Mesendoderm (in vitro differentiated cells): ENCODE data around the gene GCNT2.
"Not testable (repeated sequence)": the region's sequence is repeated elsewhere in the genome, so short reads cannot be mapped to it uniquely, and the experiment has no call there.

Source experiments
- DNase-seq: peaks from one replicate; pipeline ENCODE4 v3.0.0; 2013
- H2AK5ac ChIP-seq: 2 replicates; pipeline ENCODE4 v1.6.1; 2013; ENCODE audit warnings: low read length, inconsistent platforms
- H2BK120ac ChIP-seq: 2 replicates; pipeline ENCODE4 v1.6.1; 2013; ENCODE audit warnings: low read depth, mild to moderate bottlenecking, low read length, moderate library complexity, mixed read lengths
- H2BK15ac ChIP-seq: replicated peaks from 2 replicates; pipeline ENCODE4 v1.6.1; 2013; ENCODE audit warnings: low read depth, mild to moderate bottlenecking, moderate library complexity
- H2BK5ac ChIP-seq: 2 replicates; pipeline ENCODE4 v1.6.1; 2013; ENCODE audit warnings: low read length, inconsistent platforms
- H3K18ac ChIP-seq: 2 replicates; pipeline ENCODE4 v1.6.1; 2013; ENCODE audit warnings: mild to moderate bottlenecking, low read length, mixed read lengths
- H3K23ac ChIP-seq: one replicate; pipeline ENCODE4 v1.6.1; 2013; ENCODE audit warnings: low read length
- H3K27ac ChIP-seq: 2 replicates; pipeline ENCODE4 v1.5.1; 2013; ENCODE audit warnings: low read depth, mild to moderate bottlenecking, inconsistent platforms, low read length, moderate library complexity
- H3K27me3 ChIP-seq: 2 replicates; pipeline ENCODE4 v1.6.1; 2013; ENCODE audit warnings: low read length, control low read depth, mild to moderate bottlenecking, inconsistent platforms; ENCODE audit not compliant: insufficient read depth, poor library complexity
- H3K36me3 ChIP-seq: 2 replicates; pipeline ENCODE4 v1.6.1; 2013; ENCODE audit warnings: low read length, inconsistent platforms; ENCODE audit not compliant: control insufficient read depth, insufficient read depth
- H3K4ac ChIP-seq: one replicate; pipeline ENCODE4 v1.6.1; 2013; ENCODE audit warnings: low read depth, mild to moderate bottlenecking, low read length, moderate library complexity
- H3K4me1 ChIP-seq: 2 replicates; pipeline ENCODE4 v1.6.1; 2013; ENCODE audit warnings: low read depth, low read length, inconsistent platforms; ENCODE audit not compliant: control insufficient read depth
- H3K4me2 ChIP-seq: 2 replicates; pipeline ENCODE4 v1.6.1; 2013; ENCODE audit warnings: low read length
- H3K4me3 ChIP-seq: 2 replicates; pipeline ENCODE4 v1.5.1; 2013; ENCODE audit warnings: mild to moderate bottlenecking, low read length
- H3K56ac ChIP-seq: one replicate; pipeline ENCODE4 v1.6.1; 2013; ENCODE audit warnings: low read length
- H3K79me1 ChIP-seq: 2 replicates; pipeline ENCODE4 v1.6.1; 2013; ENCODE audit warnings: low read length, inconsistent platforms
- H3K79me2 ChIP-seq: 2 replicates; pipeline ENCODE4 v1.6.1; 2013; ENCODE audit warnings: mild to moderate bottlenecking, low read length; ENCODE audit not compliant: control insufficient read depth, insufficient read depth
- H3K9ac ChIP-seq: 2 replicates; pipeline ENCODE4 v1.6.1; 2013; ENCODE audit warnings: low read length, inconsistent platforms
- H4K5ac ChIP-seq: one replicate; pipeline ENCODE4 v1.6.1; 2013; ENCODE audit warnings: low read length
- H4K8ac ChIP-seq: one replicate; pipeline ENCODE4 v1.6.1; 2013; ENCODE audit warnings: low read depth, mild to moderate bottlenecking, control low read depth, low read length, moderate library complexity
- WGBS: extraction: QIAGEN DNeasy Blood & Tissue Kit; methylation state at CpG from one replicate; pipeline ENCODE4 v1.1.7; 2013; ENCODE audit warnings: low lambda C conversion rate, missing lambda C conversion rate; ENCODE audit not compliant: insufficient coverage; ENCODE audit errors: extremely low coverage; 5-methylcytosine and 5-hydroxymethylcytosine counted together

Gene GCNT2

DNA sequence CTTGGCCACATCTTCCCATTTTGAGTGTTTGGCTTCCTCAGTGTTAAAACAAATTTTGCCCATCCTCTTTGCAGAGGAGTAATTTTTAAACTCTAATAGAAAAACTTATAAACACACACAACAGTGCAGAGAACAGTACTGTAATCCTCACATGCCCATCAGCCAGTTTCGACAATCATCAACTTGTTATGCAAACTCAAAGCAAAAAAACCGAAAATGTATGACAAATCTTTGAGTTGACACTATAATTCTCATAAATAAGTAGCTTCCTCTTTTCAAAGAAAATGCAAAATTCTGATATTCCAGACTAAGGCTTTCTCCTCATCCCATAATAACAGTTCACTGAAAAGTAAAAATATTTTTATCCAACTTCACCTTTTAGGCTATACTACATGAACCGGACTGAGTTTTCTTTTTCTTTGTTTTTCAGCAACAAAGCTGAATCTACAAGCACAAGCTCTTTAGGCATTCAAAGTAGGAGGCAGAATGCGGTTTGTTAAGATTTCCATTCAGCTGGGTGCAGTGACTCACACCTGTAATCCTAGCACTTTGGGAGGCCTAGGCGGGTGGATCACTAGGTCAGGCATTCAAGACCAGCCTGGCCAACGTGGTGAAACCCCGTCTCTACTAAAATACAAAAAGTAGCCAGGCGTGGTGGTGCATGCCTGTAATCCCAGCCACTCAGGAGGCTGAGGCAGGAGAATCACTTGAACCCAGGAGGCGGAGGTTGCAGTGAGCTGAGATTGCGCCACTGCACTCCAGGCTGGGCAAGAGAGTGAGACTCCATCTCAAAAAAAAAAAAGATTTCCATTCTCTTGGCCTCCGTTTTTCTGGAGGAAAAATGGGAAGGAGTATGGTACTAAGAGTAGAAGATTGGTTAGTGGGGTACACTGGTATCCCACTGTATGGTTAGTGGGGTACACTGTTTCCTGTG, 74.8 kb downstream of the GCNT2 start:
- Histone ChIP-seq H3K9ac (no peak overlapping the region), H3K56ac (no peak overlapping the region), H2BK15ac (no peak overlapping the region), H4K5ac (no peak overlapping the region), H3K79me1 (peaks cover 6% of the 10 kb centered on the region), H3K4me2 (no peak overlapping the region), H3K27ac (no peak overlapping the region), H3K23ac (no peak overlapping the region), H3K4me1 (peaks cover 12% of the 10 kb centered on the region), H3K79me2 (peaks cover 45% of the 10 kb centered on the region), H2BK120ac (no peak overlapping the region), H3K27me3 (no peaks in the 10 kb centered on the region), H2AK5ac (no peak overlapping the region), H3K18ac (peak overlapping the region; percentile 57), H3K4me3 (no peak overlapping the region), H2BK5ac (no peak overlapping the region), H3K36me3 (no peaks in the 10 kb centered on the region), H3K4ac (no peak overlapping the region), H4K8ac (no peak overlapping the region)
- no CpG with 5 or more reads among the region's 11 CpGs for WGBS
- peak; percentile 87 for DNase-seq

- Histone ChIP-seq H3K56ac (no peak overlapping the region), H3K4me2 (no peak overlapping the region), H3K9ac (no peak overlapping the region), H3K23ac (no peak overlapping the region), H3K79me2 (peaks cover 34% of the 10 kb centered on the region), H3K27ac (peak overlapping the region; percentile 9), H2BK5ac (no peak overlapping the region), H2BK15ac (peak overlapping the region; percentile 74), H3K79me1 (peaks cover 4% of the 10 kb centered on the region), H4K5ac (no peak overlapping the region), H2BK120ac (peak overlapping the region; percentile 36), H3K18ac (peak overlapping the region; percentile 97), H4K8ac (no peak overlapping the region), H2AK5ac (no peak overlapping the region), H3K4me3 (no peak overlapping the region), H3K4me1 (peaks cover 12% of the 10 kb centered on the region), H3K4ac (peak overlapping the region; percentile 55), H3K27me3 (no peaks in the 10 kb centered on the region), H3K36me3 (no peaks in the 10 kb centered on the region)
- no CpG with 5 or more reads among the region's 5 CpGs for WGBS
- DNase-seq, result no peak
Observed at GRCh38 chr6:10597499-10598001, 76.4 kb downstream of the GCNT2 start.

- Histone ChIP-seq H3K4me3 (no peak overlapping the region), H2BK15ac (no peak overlapping the region), H3K56ac (peak overlapping the region; percentile 67), H2BK120ac (no peak overlapping the region), H3K4me1 (peaks cover 12% of the 10 kb centered on the region), H3K4ac (no peak overlapping the region), H3K36me3 (no peaks in the 10 kb centered on the region), H3K27me3 (no peaks in the 10 kb centered on the region), H3K79me1 (peaks cover 4% of the 10 kb centered on the region), H3K4me2 (no peak overlapping the region), H3K9ac (peak overlapping the region; percentile 25), H3K27ac (peak overlapping the region; percentile 60), H2BK5ac (peak overlapping the region; percentile 67), H2AK5ac (peak overlapping the region; percentile 73), H3K79me2 (peaks cover 35% of the 10 kb centered on the region), H4K8ac (no peak overlapping the region), H4K5ac (no peak overlapping the region), H3K23ac (no peak overlapping the region), H3K18ac (peak overlapping the region; percentile 61)
- peak; percentile 63 for DNase-seq
- no CpG with 5 or more reads among the region's 11 CpGs for WGBS
Observed at GRCh38 chr6:10598084-10598960, 77.2 kb downstream of the GCNT2 start.

GRCh38 chr6:10599046-10599445, 77.9 kb downstream of the GCNT2 start:
- peak overlapping the region; percentile 27 for H3K56ac ChIP-seq
- H3K18ac ChIP-seq, result peak overlapping the region; percentile 6
- no peak overlapping the region for H3K9ac ChIP-seq
- H4K5ac ChIP-seq, result no peak overlapping the region
- peaks cover 4% of the 10 kb centered on the region for H3K79me1 ChIP-seq
- H2AK5ac ChIP-seq, result no peak overlapping the region
- H2BK15ac ChIP-seq, result no peak overlapping the region
- DNase-seq, result no peak
- peaks cover 9% of the 10 kb centered on the region for H3K4me1 ChIP-seq
- no peak overlapping the region for H3K27ac ChIP-seq
- no peak overlapping the region for H2BK120ac ChIP-seq
- no peak overlapping the region for H4K8ac ChIP-seq
- no peaks in the 10 kb centered on the region for H3K36me3 ChIP-seq
- peaks cover 31% of the 10 kb centered on the region for H3K79me2 ChIP-seq
- no peak overlapping the region for H3K4me3 ChIP-seq
- H3K4me2 ChIP-seq, result no peak overlapping the region
- H2BK5ac ChIP-seq, result no peak overlapping the region
- H3K23ac ChIP-seq, result no peak overlapping the region
- H3K27me3 ChIP-seq, result no peaks in the 10 kb centered on the region
- H3K4ac ChIP-seq, result peak overlapping the region; percentile 44
- no CpG with 5 or more reads among the region's 7 CpGs for WGBS

DNA sequence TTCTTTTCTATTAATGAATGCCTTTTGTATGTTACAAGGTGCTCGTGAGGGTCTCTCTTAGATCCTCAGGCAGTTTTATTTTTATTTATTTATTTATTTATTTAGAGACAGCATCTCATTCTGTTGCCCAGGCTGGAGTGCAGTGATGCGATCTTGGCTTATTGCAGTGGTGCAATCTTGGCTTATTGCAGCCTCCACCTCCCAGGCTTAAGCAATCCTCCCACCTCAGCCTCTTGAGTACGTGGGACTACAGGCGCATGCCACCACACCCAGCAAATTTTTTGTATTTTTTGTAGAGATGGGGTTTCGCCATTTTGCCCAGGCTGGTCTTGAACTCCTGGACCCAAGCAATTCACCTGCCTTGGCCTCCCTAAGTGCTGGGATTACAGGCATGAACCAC, 79.5 kb downstream of the GCNT2 start:
- not testable (repeated sequence) for H3K27ac ChIP-seq, DNase-seq
- WGBS, result no CpG with 5 or more reads among the region's 5 CpGs

More for the DNA sequence above, 79.5 kb downstream of the GCNT2 start:
- not testable (repeated sequence) for H4K8ac ChIP-seq, H3K23ac ChIP-seq, H3K4me1 ChIP-seq, H3K4ac ChIP-seq, H2BK5ac ChIP-seq, H3K27me3 ChIP-seq, H3K79me1 ChIP-seq, H3K36me3 ChIP-seq, H4K5ac ChIP-seq, H3K4me2 ChIP-seq, H2BK15ac ChIP-seq, H3K9ac ChIP-seq, H2AK5ac ChIP-seq, H3K18ac ChIP-seq, H3K56ac ChIP-seq, H3K4me3 ChIP-seq, H2BK120ac ChIP-seq
- H3K79me2 ChIP-seq, result peaks cover 29% of the 10 kb centered on the region
